ENCODE measurements around the gene RNU7-1.

Gene RNU7-1

DNA sequence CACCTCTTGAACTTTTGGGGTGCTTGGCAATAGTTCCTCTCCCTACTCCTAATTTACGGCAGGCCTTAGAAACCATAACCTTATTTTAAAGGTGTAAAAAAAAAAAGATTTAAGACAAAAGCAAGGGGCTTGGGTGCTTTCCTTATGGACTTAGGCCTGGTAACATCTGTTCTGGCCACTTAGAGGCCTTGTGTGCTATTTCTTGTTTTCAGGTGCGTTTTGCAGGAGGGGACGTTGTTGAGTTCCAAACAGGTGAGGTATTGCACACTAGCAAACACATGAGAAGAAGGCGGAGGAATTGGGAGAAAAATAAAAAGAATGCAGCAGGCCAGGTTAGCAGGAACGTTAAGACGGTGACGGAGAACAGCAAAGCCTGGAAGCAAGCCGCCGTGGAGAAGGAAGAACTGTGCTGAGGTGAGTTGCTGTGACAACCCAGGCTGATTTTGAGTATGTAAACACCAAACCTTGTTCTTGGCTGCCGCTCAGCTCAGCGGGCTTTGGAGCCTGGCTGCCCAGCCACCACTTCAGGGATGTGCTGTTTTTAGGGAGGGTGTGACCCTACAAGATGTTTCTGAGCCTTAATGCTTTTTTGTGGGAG is 44.4 kb downstream of the RNU7-1 start:
- no peak for DNase-seq
- no peak overlapping the region for H3K4me3 Mint-ChIP-seq

More for the DNA sequence above, 44.4 kb downstream of the RNU7-1 start:
- Mint-ChIP-seq H3K27me3 (ENCODE audit: low read depth, poor library complexity) (no peaks in the 10 kb centered on the region), H3K9me3 (no peaks in the 10 kb centered on the region), H3K36me3 (ENCODE audit: low read depth) (peaks cover 42% of the 10 kb centered on the region), H3K27ac (no peak overlapping the region), H3K4me1 (no peaks in the 10 kb centered on the region)
- TF ChIP-seq, protein P1, sequence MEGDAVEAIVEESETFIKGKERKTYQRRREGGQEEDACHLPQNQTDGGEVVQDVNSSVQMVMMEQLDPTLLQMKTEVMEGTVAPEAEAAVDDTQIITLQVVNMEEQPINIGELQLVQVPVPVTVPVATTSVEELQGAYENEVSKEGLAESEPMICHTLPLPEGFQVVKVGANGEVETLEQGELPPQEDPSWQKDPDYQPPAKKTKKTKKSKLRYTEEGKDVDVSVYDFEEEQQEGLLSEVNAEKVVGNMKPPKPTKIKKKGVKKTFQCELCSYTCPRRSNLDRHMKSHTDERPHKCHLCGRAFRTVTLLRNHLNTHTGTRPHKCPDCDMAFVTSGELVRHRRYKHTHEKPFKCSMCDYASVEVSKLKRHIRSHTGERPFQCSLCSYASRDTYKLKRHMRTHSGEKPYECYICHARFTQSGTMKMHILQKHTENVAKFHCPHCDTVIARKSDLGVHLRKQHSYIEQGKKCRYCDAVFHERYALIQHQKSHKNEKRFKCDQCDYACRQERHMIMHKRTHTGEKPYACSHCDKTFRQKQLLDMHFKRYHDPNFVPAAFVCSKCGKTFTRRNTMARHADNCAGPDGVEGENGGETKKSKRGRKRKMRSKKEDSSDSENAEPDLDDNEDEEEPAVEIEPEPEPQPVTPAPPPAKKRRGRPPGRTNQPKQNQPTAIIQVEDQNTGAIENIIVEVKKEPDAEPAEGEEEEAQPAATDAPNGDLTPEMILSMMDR (IDR thresholded peaks at IDR 0.05), result no peak
